H9 (cell line): Measurements from ENCODE around the gene RRAD. TPM values are rescaled to one million over a fixed set of nuclear protein-coding genes. Genes with fewer than 3 reads are reported as not detected.

ENCODE experiments used
- DNase-seq: peaks from one replicate; pipeline ENCODE4 v3.0.0-alpha.2; 2017
- H2AFZ ChIP-seq: one replicate; pipeline ENCODE4 v1.6.1; 2013; ENCODE audit warnings: mild to moderate bottlenecking, low read length, control low read depth, moderate library complexity
- H2AK5ac ChIP-seq: 2 replicates; pipeline ENCODE4 v1.6.1; 2013; ENCODE audit warnings: low read length, control low read depth, mixed read lengths; ENCODE audit not compliant: insufficient read length
- H2BK120ac ChIP-seq: one replicate; pipeline ENCODE4 v1.6.1; 2013; ENCODE audit warnings: low read depth, mild to moderate bottlenecking, low read length, control low read depth, inconsistent platforms; ENCODE audit not compliant: poor library complexity, severe bottlenecking
- H2BK12ac ChIP-seq: 2 replicates; pipeline ENCODE4 v1.6.1; 2013; ENCODE audit warnings: low read length, control low read depth, mixed read lengths, low read depth; ENCODE audit not compliant: insufficient read length
- H2BK15ac ChIP-seq: 2 replicates; pipeline ENCODE4 v1.6.1; 2013; ENCODE audit warnings: low read depth, low read length, control low read depth
- H2BK20ac ChIP-seq: one replicate; pipeline ENCODE4 v1.6.1; 2013; ENCODE audit warnings: low read depth, mild to moderate bottlenecking, low read length, control low read depth, inconsistent platforms; ENCODE audit not compliant: poor library complexity, severe bottlenecking
- H2BK5ac ChIP-seq: 2 replicates; pipeline ENCODE4 v1.6.1; 2013; ENCODE audit warnings: low read length, control low read depth, mixed read lengths; ENCODE audit not compliant: insufficient read length
- H3K14ac ChIP-seq: 2 replicates; pipeline ENCODE4 v1.6.1; 2013; ENCODE audit warnings: low read length, control low read depth; ENCODE audit not compliant: insufficient read depth
- H3K18ac ChIP-seq: 2 replicates; pipeline ENCODE4 v1.6.1; 2013; ENCODE audit warnings: low read depth, mild to moderate bottlenecking, mixed read lengths, low read length, control low read depth; ENCODE audit not compliant: insufficient read length
- H3K23ac ChIP-seq: 2 replicates; pipeline ENCODE4 v1.6.1; 2013; ENCODE audit warnings: low read length, control low read depth, mixed read lengths, low read depth; ENCODE audit not compliant: insufficient read length
- H3K23me2 ChIP-seq: 2 replicates; pipeline ENCODE4 v1.6.1; 2013; ENCODE audit warnings: low read depth, mild to moderate bottlenecking, mixed read lengths, low read length, control low read depth; ENCODE audit not compliant: insufficient read length, poor library complexity, severe bottlenecking
- H3K27ac ChIP-seq: 2 replicates; pipeline ENCODE4 v1.5.1; 2013; ENCODE audit warnings: low read length, control low read depth, mixed read lengths, low read depth; ENCODE audit not compliant: insufficient read length
- H3K27me3 ChIP-seq: 2 replicates; pipeline ENCODE4 v1.6.1; 2013; ENCODE audit warnings: low read length, control low read depth, inconsistent platforms; ENCODE audit not compliant: insufficient read depth
- H3K4ac ChIP-seq: 2 replicates; pipeline ENCODE4 v1.6.1; 2013; ENCODE audit warnings: low read depth, mild to moderate bottlenecking, control low read depth, inconsistent platforms, low read length, moderate library complexity
- H3K4me1 ChIP-seq: 2 replicates; pipeline ENCODE4 v1.6.1; 2013; ENCODE audit warnings: low read length, control low read depth, inconsistent platforms; ENCODE audit not compliant: insufficient read depth
- H3K4me2 ChIP-seq: 2 replicates; pipeline ENCODE4 v1.6.1; 2013; ENCODE audit warnings: low read length, control low read depth, mixed read lengths; ENCODE audit not compliant: insufficient read length, insufficient read depth
- H3K56ac ChIP-seq: 2 replicates; pipeline ENCODE4 v1.6.1; 2013; ENCODE audit warnings: low read depth, mild to moderate bottlenecking, mixed read lengths, low read length, control low read depth; ENCODE audit not compliant: insufficient read length
- H3K79me1 ChIP-seq: 2 replicates; pipeline ENCODE4 v1.6.1; 2013; ENCODE audit warnings: low read depth, mild to moderate bottlenecking, moderate library complexity, low read length, control low read depth, inconsistent platforms; ENCODE audit not compliant: insufficient read depth, poor library complexity, severe bottlenecking
- H3K79me2 ChIP-seq: 2 replicates; pipeline ENCODE4 v1.6.1; 2013; ENCODE audit warnings: low read length, control low read depth, inconsistent platforms; ENCODE audit not compliant: insufficient read depth
- H3K9ac ChIP-seq: 2 replicates; pipeline ENCODE4 v1.6.1; 2013; ENCODE audit warnings: low read length, control low read depth, mixed read lengths; ENCODE audit not compliant: insufficient read length; ENCODE audit errors: extremely low read depth
- H3K9me3 ChIP-seq: one replicate; pipeline ENCODE4 v1.6.1; 2013; ENCODE audit warnings: low read depth, low read length, inconsistent platforms; ENCODE audit not compliant: control insufficient read depth
- H3T11ph ChIP-seq: one replicate; pipeline ENCODE4 v1.6.1; 2013; ENCODE audit warnings: mild to moderate bottlenecking, low read length, control low read depth, inconsistent platforms
- H4K20me1 ChIP-seq: one replicate; pipeline ENCODE4 v1.6.1; 2013; ENCODE audit not compliant: control insufficient read depth, insufficient read length, insufficient read depth
- H4K5ac ChIP-seq: 2 replicates; pipeline ENCODE4 v1.6.1; 2013; ENCODE audit warnings: low read depth, mild to moderate bottlenecking, mixed read lengths, low read length, control low read depth; ENCODE audit not compliant: insufficient read length
- H4K8ac ChIP-seq: replicated peaks from 2 replicates; pipeline ENCODE4 v1.6.1; 2013; ENCODE audit warnings: low read length, control low read depth, mixed read lengths, low read depth; ENCODE audit not compliant: insufficient read length
- H4K91ac ChIP-seq: 2 replicates; pipeline ENCODE4 v1.6.1; 2013; ENCODE audit warnings: low read depth, mild to moderate bottlenecking, moderate library complexity, mixed read lengths, low read length, control low read depth; ENCODE audit not compliant: insufficient read length
- H3K27ac Mint-ChIP-seq, 3 experiments: 2 replicates in 2 of 3; 3 replicates in 1 of 3; pipeline ENCODE4 v1.8.0; 2020 to 2021; ENCODE audit warnings: mixed read lengths in 3 of 3, mild to moderate bottlenecking in 1 of 3, moderate library complexity in 1 of 3
- H3K27me3 Mint-ChIP-seq: 2 replicates; pipeline ENCODE4 v1.8.0; 2021; ENCODE audit warnings: low read depth, mild to moderate bottlenecking, moderate library complexity, mixed read lengths
- H3K36me3 Mint-ChIP-seq, 3 experiments: 2 replicates in 2 of 3; 3 replicates in 1 of 3; pipeline ENCODE4 v1.8.0; 2020 to 2021; ENCODE audit warnings: low read depth in 3 of 3, mixed read lengths in 3 of 3; ENCODE audit not compliant: insufficient read depth in 1 of 3
- H3K4me1 Mint-ChIP-seq, 2 experiments: 2 replicates each; pipeline ENCODE4 v1.8.0; 2020; ENCODE audit warnings: mixed read lengths in 2 of 2
- H3K4me3 Mint-ChIP-seq, 2 experiments: 2 replicates in 1 of 2; 3 replicates in 1 of 2; pipeline ENCODE4 v1.8.0; 2020 to 2021; ENCODE audit warnings: mild to moderate bottlenecking in 2 of 2, mixed read lengths in 2 of 2, moderate library complexity in 1 of 2
- H3K9me3 Mint-ChIP-seq, 2 experiments: 2 replicates in 1 of 2; 3 replicates in 1 of 2; pipeline ENCODE4 v1.8.0; 2020; ENCODE audit warnings: mild to moderate bottlenecking in 2 of 2, mixed read lengths in 2 of 2, moderate library complexity in 1 of 2
- WGBS: extraction: QIAGEN DNeasy Blood & Tissue Kit; methylation state at CpG from one replicate; pipeline ENCODE4 v1.1.7; 2013; ENCODE audit warnings: missing lambda C conversion rate, low lambda C conversion rate, mixed read lengths; ENCODE audit not compliant: insufficient read length; ENCODE audit errors: extremely low coverage; 5-methylcytosine and 5-hydroxymethylcytosine counted together
- total RNA-seq: library from RNA; stranded (reverse); gene quantifications from 2 replicates; pipeline ENCODE4 v1.2.1, GENCODE V29; 2021
- TF ChIP-seq, protein P1 (sequence below): fragments of 200-600 bp; sonication (generic); conservative IDR thresholded peaks from 3 replicates; pipeline ENCODE4 v1.8.0; 2021; ENCODE audit warnings: antibody characterized with exemption, mild to moderate bottlenecking

RRAD gene
- total RNA-seq, 1 experiment from 2014 or later, result 0.72 TPM

DNA sequence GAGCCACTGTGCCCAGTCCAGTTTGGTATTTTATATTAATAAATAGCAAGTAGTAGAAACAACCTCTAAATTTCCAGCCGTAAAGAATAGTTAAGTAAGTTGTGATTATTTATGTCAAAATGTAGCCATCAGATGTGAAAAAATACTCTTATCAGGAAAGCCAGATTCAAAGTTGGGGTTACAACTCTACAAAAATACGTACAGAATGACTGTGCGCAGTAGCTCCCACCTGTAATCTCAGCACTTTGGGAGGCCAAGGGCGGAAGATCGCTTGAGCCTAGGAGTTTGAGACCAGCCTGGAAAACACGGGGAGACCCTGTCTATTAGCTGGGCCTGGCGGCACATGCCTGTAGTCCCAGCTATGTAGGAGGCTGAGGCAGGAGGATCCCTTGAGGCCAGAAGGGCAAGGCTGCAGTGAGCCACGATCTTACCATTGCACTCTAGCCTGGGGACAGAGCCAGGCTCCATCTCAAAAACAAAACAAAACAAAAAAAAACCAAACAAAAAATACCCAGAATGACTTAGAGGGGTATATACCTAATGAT, 43.3 kb downstream of the RRAD start:
- Histone ChIP-seq H3K4ac (no peak overlapping the region), H4K8ac (no peak overlapping the region), H2BK5ac (no peak overlapping the region), H3K27me3 (no peaks in the 10 kb centered on the region; the same call in 1 of the 2 replicates), H2AK5ac (no peak overlapping the region), H3K79me2 (peaks cover 5% of the 10 kb centered on the region; the same call in 1 of the 2 replicates), H3K56ac (no peak overlapping the region), H3K14ac (no peak overlapping the region), H3K23ac (no peak overlapping the region), H4K5ac (no peak overlapping the region), H2AFZ (no peak overlapping the region), H3K23me2 (peaks cover 6% of the 10 kb centered on the region), H2BK15ac (no peak overlapping the region), H2BK12ac (no peak overlapping the region), H4K91ac (no peak overlapping the region), H2BK120ac (no peak overlapping the region), H3K79me1 (peaks cover 2% of the 10 kb centered on the region), H3T11ph (no peak overlapping the region), H3K9ac (no peak overlapping the region), H4K20me1 (no peaks in the 10 kb centered on the region), H3K4me1 (no peaks in the 10 kb centered on the region; the same call in 1 of the 2 replicates), H3K4me2 (peak overlapping the region; percentile 70), H3K27ac (no peak overlapping the region), H3K9me3 (no peaks in the 10 kb centered on the region), H3K18ac (no peak overlapping the region), H2BK20ac (no peak overlapping the region)
- WGBS, result no CpG with 5 or more reads among the region's 8 CpGs
- no peak for DNase-seq
- peak overlapping the region; percentile 94 to 96 for H3K4me3 Mint-ChIP-seq
- H3K4me1 Mint-ChIP-seq, result peaks cover 10 to 13% of the 10 kb centered on the region in 2 experiments
- H3K9me3 Mint-ChIP-seq, result no peaks in the 10 kb centered on the region
- peaks cover 12% of the 10 kb centered on the region for H3K27me3 Mint-ChIP-seq
- no peak overlapping the region for H3K27ac Mint-ChIP-seq
- TF ChIP-seq, protein P1, sequence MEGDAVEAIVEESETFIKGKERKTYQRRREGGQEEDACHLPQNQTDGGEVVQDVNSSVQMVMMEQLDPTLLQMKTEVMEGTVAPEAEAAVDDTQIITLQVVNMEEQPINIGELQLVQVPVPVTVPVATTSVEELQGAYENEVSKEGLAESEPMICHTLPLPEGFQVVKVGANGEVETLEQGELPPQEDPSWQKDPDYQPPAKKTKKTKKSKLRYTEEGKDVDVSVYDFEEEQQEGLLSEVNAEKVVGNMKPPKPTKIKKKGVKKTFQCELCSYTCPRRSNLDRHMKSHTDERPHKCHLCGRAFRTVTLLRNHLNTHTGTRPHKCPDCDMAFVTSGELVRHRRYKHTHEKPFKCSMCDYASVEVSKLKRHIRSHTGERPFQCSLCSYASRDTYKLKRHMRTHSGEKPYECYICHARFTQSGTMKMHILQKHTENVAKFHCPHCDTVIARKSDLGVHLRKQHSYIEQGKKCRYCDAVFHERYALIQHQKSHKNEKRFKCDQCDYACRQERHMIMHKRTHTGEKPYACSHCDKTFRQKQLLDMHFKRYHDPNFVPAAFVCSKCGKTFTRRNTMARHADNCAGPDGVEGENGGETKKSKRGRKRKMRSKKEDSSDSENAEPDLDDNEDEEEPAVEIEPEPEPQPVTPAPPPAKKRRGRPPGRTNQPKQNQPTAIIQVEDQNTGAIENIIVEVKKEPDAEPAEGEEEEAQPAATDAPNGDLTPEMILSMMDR, result no peak
- peaks cover 12 to 28% (median 20%) of the 10 kb centered on the region in 3 experiments; a peak in 6 of 7 replicates for H3K36me3 Mint-ChIP-seq
